ENCODE data around the gene ARL10. TPM values are rescaled to one million over a fixed set of nuclear protein-coding genes. Genes with fewer than 3 reads are reported as not detected.

Gene ARL10
- total RNA-seq, 2 donors from 2014 or later = 10.2 to 11.4 TPM

- H3K4me1 Mint-ChIP-seq = peaks cover 2% of the 10 kb centered on the region
- Histone ChIP-seq H3K4me1 (ENCODE audit: control insufficient read depth, insufficient read depth, low read length) (peaks cover 3% of the 10 kb centered on the region), H3K9ac (ENCODE audit: extremely low read depth, low read length, poor library complexity, severe bottlenecking) (no peak overlapping the region), H3K27me3 (ENCODE audit: control insufficient read depth, insufficient read depth, low read length, poor library complexity, severe bottlenecking) (no peaks in the 10 kb centered on the region), H3K4me3 (ENCODE audit: low read length) (peak overlapping the region; percentile 2), H3K9me3 (ENCODE audit: control insufficient read depth, low read length) (peaks cover 75% of the 10 kb centered on the region), H3K36me3 (ENCODE audit: control insufficient read depth, insufficient read depth, low read length) (no peaks in the 10 kb centered on the region), H3K27ac (ENCODE audit: low read depth, low read length) (no peak overlapping the region)
- WGBS, 2 experiments (ENCODE audit: insufficient coverage in 1 of 2, insufficient read length in 1 of 2) = 80 to 87% methylated on average over 1 of the region's 1 CpG
- no peak overlapping the region for H3K4me3 Mint-ChIP-seq
- H3K36me3 Mint-ChIP-seq (ENCODE audit: low read depth) = peaks cover 7% of the 10 kb centered on the region
- peaks cover 55% of the 10 kb centered on the region for H3K9me3 Mint-ChIP-seq
- no peak overlapping the region for H3K27ac Mint-ChIP-seq
- no peak for DNase-seq
- H3K27me3 Mint-ChIP-seq (ENCODE audit: insufficient read depth) = peaks cover 7% of the 10 kb centered on the region
- no peak for TF ChIP-seq CTCF (conservative IDR thresholded peaks at IDR 0.05)
Measured at GRCh38 chr5:176425791-176426190, 60.5 kb downstream of the ARL10 start.

GRCh38 chr5:176426876-176427275, 61.6 kb downstream of the ARL10 start:
- peaks cover 67% of the 10 kb centered on the region for H3K9me3 ChIP-seq (ENCODE audit: control insufficient read depth, low read length)
- no peak overlapping the region for H3K9ac ChIP-seq (ENCODE audit: extremely low read depth, low read length, poor library complexity, severe bottlenecking)
- Mint-ChIP-seq H3K4me3 (no peak overlapping the region), H3K27me3 (ENCODE audit: insufficient read depth) (peaks cover 6% of the 10 kb centered on the region), H3K4me1 (no peaks in the 10 kb centered on the region), H3K27ac (no peak overlapping the region), H3K36me3 (ENCODE audit: low read depth) (peaks cover 4% of the 10 kb centered on the region), H3K9me3 (peaks cover 49% of the 10 kb centered on the region)
- no peak overlapping the region for H3K27ac ChIP-seq (ENCODE audit: low read depth, low read length)
- H3K36me3 ChIP-seq (ENCODE audit: control insufficient read depth, insufficient read depth, low read length) = no peaks in the 10 kb centered on the region
- no peaks in the 10 kb centered on the region for H3K27me3 ChIP-seq (ENCODE audit: control insufficient read depth, insufficient read depth, low read length, poor library complexity, severe bottlenecking)
- no peak for DNase-seq
- H3K4me1 ChIP-seq (ENCODE audit: control insufficient read depth, insufficient read depth, low read length) = peaks cover 3% of the 10 kb centered on the region
- TF ChIP-seq CTCF (conservative IDR thresholded peaks at IDR 0.05) = no peak
- H3K4me3 ChIP-seq (ENCODE audit: low read length) = no peak overlapping the region
- 82% methylated on average over 1 of the region's 1 CpG; no CpG with 5 or more reads in 1 of the 2 experiments for WGBS, 2 experiments (ENCODE audit: insufficient coverage in 1 of 2, insufficient read length in 1 of 2)

- Histone ChIP-seq H3K4me3 (ENCODE audit: low read length) (no peak overlapping the region), H3K27ac (ENCODE audit: low read depth, low read length) (no peak overlapping the region), H3K9me3 (ENCODE audit: control insufficient read depth, low read length) (peaks cover 65% of the 10 kb centered on the region), H3K4me1 (ENCODE audit: control insufficient read depth, insufficient read depth, low read length) (peaks cover 3% of the 10 kb centered on the region), H3K36me3 (ENCODE audit: control insufficient read depth, insufficient read depth, low read length) (no peaks in the 10 kb centered on the region), H3K9ac (ENCODE audit: extremely low read depth, low read length, poor library complexity, severe bottlenecking) (no peak overlapping the region), H3K27me3 (ENCODE audit: control insufficient read depth, insufficient read depth, low read length, poor library complexity, severe bottlenecking) (no peaks in the 10 kb centered on the region)
- H3K27me3 Mint-ChIP-seq (ENCODE audit: insufficient read depth) = peaks cover 11% of the 10 kb centered on the region
- H3K27ac Mint-ChIP-seq = no peak overlapping the region
- no peak overlapping the region for H3K4me3 Mint-ChIP-seq
- peaks cover 48% of the 10 kb centered on the region for H3K9me3 Mint-ChIP-seq
- 88 to 95% methylated on average over 3 to 4 of the region's 4 CpGs for WGBS, 2 experiments (ENCODE audit: insufficient coverage in 1 of 2, insufficient read length in 1 of 2)
- TF ChIP-seq CTCF (conservative IDR thresholded peaks at IDR 0.05) = no peak
- no peaks in the 10 kb centered on the region for H3K4me1 Mint-ChIP-seq
- no peak for DNase-seq
- H3K36me3 Mint-ChIP-seq (ENCODE audit: low read depth) = peaks cover 10% of the 10 kb centered on the region
Measured at GRCh38 chr5:176427971-176428370, 62.7 kb downstream of the ARL10 start.
